ENCODE results near the gene CTSH. TPM values are rescaled to one million over a fixed set of nuclear protein-coding genes. Genes with fewer than 3 reads are reported as not detected.

The CTSH gene
- total RNA-seq, 1 donor from 2014 or later, result 10.0 TPM

- H3K4me3 Mint-ChIP-seq (ENCODE audit: unreplicated experiment), result no peak overlapping the region
- no peak for TF ChIP-seq CTCF (IDR thresholded peaks at IDR 0.05; ENCODE audit: unreplicated experiment)
- no peaks in the 10 kb centered on the region for H3K4me1 Mint-ChIP-seq (ENCODE audit: unreplicated experiment)
- H3K36me3 Mint-ChIP-seq (ENCODE audit: low read depth, unreplicated experiment), result no peaks in the 10 kb centered on the region
- peaks cover 5% of the 10 kb centered on the region for H3K27me3 Mint-ChIP-seq (ENCODE audit: unreplicated experiment)
- H3K9me3 Mint-ChIP-seq (ENCODE audit: unreplicated experiment), result no peaks in the 10 kb centered on the region
- no peak overlapping the region for H3K27ac Mint-ChIP-seq (ENCODE audit: unreplicated experiment)
- no peak for DNase-seq (ENCODE audit: low spot score)
These were observed 25.0 kb upstream of the CTSH start for GRCh38 chr15:78969687-78970349.

GRCh38 chr15:78968539-78969271, 23.9 kb upstream of the CTSH start:
- Mint-ChIP-seq H3K27me3 (ENCODE audit: unreplicated experiment) (peaks cover 1% of the 10 kb centered on the region), H3K36me3 (ENCODE audit: low read depth, unreplicated experiment) (no peaks in the 10 kb centered on the region), H3K4me1 (ENCODE audit: unreplicated experiment) (no peaks in the 10 kb centered on the region), H3K27ac (ENCODE audit: unreplicated experiment) (no peak overlapping the region), H3K4me3 (ENCODE audit: unreplicated experiment) (no peak overlapping the region), H3K9me3 (ENCODE audit: unreplicated experiment) (no peaks in the 10 kb centered on the region)
- no peak for DNase-seq (ENCODE audit: low spot score)
- TF ChIP-seq CTCF (IDR thresholded peaks at IDR 0.05; ENCODE audit: unreplicated experiment), result no peak

GRCh38 chr15:78968114-78968513, 23.3 kb upstream of the CTSH start:
- Mint-ChIP-seq H3K36me3 (ENCODE audit: low read depth, unreplicated experiment) (no peaks in the 10 kb centered on the region), H3K27me3 (ENCODE audit: unreplicated experiment) (peaks cover 1% of the 10 kb centered on the region), H3K27ac (ENCODE audit: unreplicated experiment) (no peak overlapping the region), H3K4me1 (ENCODE audit: unreplicated experiment) (no peaks in the 10 kb centered on the region), H3K9me3 (ENCODE audit: unreplicated experiment) (no peaks in the 10 kb centered on the region), H3K4me3 (ENCODE audit: unreplicated experiment) (no peak overlapping the region)
- no peak for DNase-seq (ENCODE audit: low spot score)
- no peak for TF ChIP-seq CTCF (IDR thresholded peaks at IDR 0.05; ENCODE audit: unreplicated experiment)

- DNase-seq (ENCODE audit: low spot score), result no peak
- no peak for TF ChIP-seq CTCF (IDR thresholded peaks at IDR 0.05; ENCODE audit: unreplicated experiment)
- Mint-ChIP-seq H3K4me3 (ENCODE audit: unreplicated experiment) (no peak overlapping the region), H3K9me3 (ENCODE audit: unreplicated experiment) (no peaks in the 10 kb centered on the region), H3K4me1 (ENCODE audit: unreplicated experiment) (peaks cover 7% of the 10 kb centered on the region), H3K27ac (ENCODE audit: unreplicated experiment) (no peak overlapping the region), H3K27me3 (ENCODE audit: unreplicated experiment) (peaks cover 2% of the 10 kb centered on the region), H3K36me3 (ENCODE audit: low read depth, unreplicated experiment) (no peaks in the 10 kb centered on the region)
These were observed 15.5 kb upstream of the CTSH start for GRCh38 chr15:78960308-78960707.

- Mint-ChIP-seq H3K27me3 (ENCODE audit: unreplicated experiment) (peaks cover 3% of the 10 kb centered on the region), H3K9me3 (ENCODE audit: unreplicated experiment) (no peaks in the 10 kb centered on the region), H3K4me3 (ENCODE audit: unreplicated experiment) (no peak overlapping the region), H3K27ac (ENCODE audit: unreplicated experiment) (no peak overlapping the region), H3K36me3 (ENCODE audit: low read depth, unreplicated experiment) (no peaks in the 10 kb centered on the region), H3K4me1 (ENCODE audit: unreplicated experiment) (peaks cover 7% of the 10 kb centered on the region)
- no peak for DNase-seq (ENCODE audit: low spot score)
- no peak for TF ChIP-seq CTCF (IDR thresholded peaks at IDR 0.05; ENCODE audit: unreplicated experiment)
These were observed 14.5 kb upstream of the CTSH start for GRCh38 chr15:78959360-78959759.

Measured in endothelial cell (in vitro differentiated cells).